A673 (cell line): Measurements from ENCODE around the gene PRKCQ. TPM values are rescaled to one million over a fixed set of nuclear protein-coding genes. Genes with fewer than 3 reads are reported as not detected.

Experiments used
- BruUV-seq: library from RNA; stranded (reverse); fragments of 400-500 nt; replicated peaks from 2 replicates; lab custom pipeline; 2021; lab: Mats Ljungman, UMichigan
- CTCF ChIA-PET: fragments of 300-600 bp; sonication (Branson Sonifier 250); formaldehyde crosslinking; loops from one replicate; lab custom pipeline; 2022; ENCODE audit warnings: antibody characterized with exemption; lab: Charles Lee
- POLR2A ChIA-PET: fragments of 300-600 bp; sonication (Branson Sonifier 250); formaldehyde crosslinking; loops from one replicate; lab custom pipeline; 2022; ENCODE audit warnings: antibody characterized with exemption; ENCODE audit not compliant: low non-redundant PET; lab: Charles Lee
- DNase-seq: peaks from one replicate; pipeline ENCODE4 v3.0.0-alpha.2; 2015; ENCODE audit warnings: low spot score
- H3K27ac ChIP-seq: fragments of 200-600 bp; sonication (generic); 2 replicates; pipeline ENCODE4 v1.5.1; 2016; ENCODE audit warnings: mixed run types, low read depth, mild to moderate bottlenecking, mixed read lengths, antibody characterized with exemption, low read length; ENCODE audit not compliant: poor library complexity, severe bottlenecking
- H3K27me3 ChIP-seq: fragments of 200-600 bp; sonication (generic); replicated peaks from 2 replicates; pipeline ENCODE4 v1.6.1; 2017; ENCODE audit warnings: mixed run types, low read depth, mild to moderate bottlenecking, mixed read lengths, antibody characterized with exemption, low read length; ENCODE audit not compliant: insufficient read depth, poor library complexity
- H3K36me3 ChIP-seq: fragments of 200-600 bp; sonication (generic); 2 replicates; pipeline ENCODE4 v1.6.1; 2016; ENCODE audit warnings: mixed run types, mild to moderate bottlenecking, mixed read lengths, antibody characterized with exemption, low read length; ENCODE audit not compliant: insufficient read depth, poor library complexity, severe bottlenecking
- H3K4me1 ChIP-seq: fragments of 200-600 bp; sonication (generic); 2 replicates; pipeline ENCODE4 v1.6.1; 2017; ENCODE audit warnings: mixed run types, mild to moderate bottlenecking, mixed read lengths, antibody characterized with exemption, low read length; ENCODE audit not compliant: insufficient read depth, poor library complexity, severe bottlenecking
- H3K4me3 ChIP-seq: fragments of 200-600 bp; sonication (generic); 2 replicates; pipeline ENCODE4 v1.5.1; 2016; ENCODE audit warnings: low read depth, mixed run types, mild to moderate bottlenecking, mixed read lengths, low read length; ENCODE audit not compliant: poor library complexity, severe bottlenecking
- H3K9me3 ChIP-seq: fragments of 200-600 bp; sonication (generic); 2 replicates; pipeline ENCODE4 v1.6.1; 2016; ENCODE audit warnings: mixed run types, low read depth, mild to moderate bottlenecking, mixed read lengths, antibody characterized with exemption, low read length; ENCODE audit not compliant: poor library complexity, severe bottlenecking
- CTCF ChIP-seq: fragments of 300-800, 200-600 bp; sonication (generic); conservative IDR thresholded peaks from 2 replicates; pipeline ENCODE4 v1.5.1; 2017; ENCODE audit warnings: low read depth, mild to moderate bottlenecking, antibody characterized with exemption, low read length, moderate library complexity, mixed read lengths
- EZH2 ChIP-seq: fragments of 200-600 bp; sonication (generic); IDR thresholded peaks from 2 replicates; pipeline ENCODE4 v1.6.1; 2017; ENCODE audit warnings: borderline replicate concordance, low read depth, mild to moderate bottlenecking, mixed read lengths, antibody characterized with exemption, low read length; ENCODE audit not compliant: poor library complexity, severe bottlenecking
- intact Hi-C: fragments of 100-400 bp; cut with micrococcal nuclease; formaldehyde crosslinking; loops from one replicate; pipeline ENCODE4 v1.10.0; 2022; ENCODE audit not compliant: unreplicated experiment
- total RNA-seq: library from RNA; stranded (reverse); gene quantifications from 2 replicates; pipeline ENCODE4 v1.2.3, GENCODE V29; 2021

The PRKCQ gene
- total RNA-seq, 1 experiment from 2014 or later, result not detected

- Histone ChIP-seq H3K9me3 (no peaks in the 10 kb centered on the region), H3K4me1 (no peaks in the 10 kb centered on the region), H3K27me3 (peaks cover 98% of the 10 kb centered on the region), H3K4me3 (no peak overlapping the region), H3K36me3 (no peaks in the 10 kb centered on the region), H3K27ac (no peak overlapping the region)
- ChIA-PET CTCF (no interaction called here), POLR2A (interaction anchor here (0.8 kb wide), 1 partner anchor 147 kb away, joined by 8 read pairs; no protein-coding TSS in a partner anchor)
- TF ChIP-seq CTCF (no peak), EZH2 (no peak)
- no TSS peak for BruUV-seq
- intact Hi-C loops, result no loop called here
- no peak for DNase-seq
Observed at GRCh38 chr10:6478722-6479121, 101.4 kb downstream of the PRKCQ start.

GRCh38 chr10:6476989-6477388 lies 103.1 kb downstream of the PRKCQ start:
- ChIA-PET CTCF (no interaction called here), POLR2A (no interaction called here)
- Histone ChIP-seq H3K4me3 (no peak overlapping the region), H3K36me3 (no peaks in the 10 kb centered on the region), H3K27me3 (peaks cover 96% of the 10 kb centered on the region), H3K4me1 (no peaks in the 10 kb centered on the region), H3K9me3 (no peaks in the 10 kb centered on the region), H3K27ac (no peak overlapping the region)
- no peak for DNase-seq
- intact Hi-C loops, result no loop called here
- no peak for TF ChIP-seq EZH2
- TF ChIP-seq CTCF, result no peak
- BruUV-seq, result no TSS peak

GRCh38 chr10:6474871-6475270 lies 105.2 kb downstream of the PRKCQ start:
- Histone ChIP-seq H3K4me1 (no peaks in the 10 kb centered on the region), H3K27ac (no peak overlapping the region), H3K4me3 (no peak overlapping the region), H3K27me3 (peaks cover 91% of the 10 kb centered on the region), H3K9me3 (no peaks in the 10 kb centered on the region), H3K36me3 (no peaks in the 10 kb centered on the region)
- POLR2A ChIA-PET, result no interaction called here
- TF ChIP-seq CTCF (no peak), EZH2 (no peak)
- intact Hi-C loops, result no loop called here
- CTCF ChIA-PET, result no interaction called here
- no peak for DNase-seq
- BruUV-seq, result no TSS peak
